ENCODE measurements around the gene SGMS1. TPM values are rescaled to one million over a fixed set of nuclear protein-coding genes. Genes with fewer than 3 reads are reported as not detected.

Gene SGMS1
- polyA plus RNA-seq, 1 donor (not counting 4 experiments of a cell fraction or from before 2014, with no cell fraction given): 18.3 TPM

- TF ChIP-seq EZH2 (IDR thresholded peaks at IDR 0.05; ENCODE audit: low read length): no peak
- TF ChIP-seq, protein P1, sequence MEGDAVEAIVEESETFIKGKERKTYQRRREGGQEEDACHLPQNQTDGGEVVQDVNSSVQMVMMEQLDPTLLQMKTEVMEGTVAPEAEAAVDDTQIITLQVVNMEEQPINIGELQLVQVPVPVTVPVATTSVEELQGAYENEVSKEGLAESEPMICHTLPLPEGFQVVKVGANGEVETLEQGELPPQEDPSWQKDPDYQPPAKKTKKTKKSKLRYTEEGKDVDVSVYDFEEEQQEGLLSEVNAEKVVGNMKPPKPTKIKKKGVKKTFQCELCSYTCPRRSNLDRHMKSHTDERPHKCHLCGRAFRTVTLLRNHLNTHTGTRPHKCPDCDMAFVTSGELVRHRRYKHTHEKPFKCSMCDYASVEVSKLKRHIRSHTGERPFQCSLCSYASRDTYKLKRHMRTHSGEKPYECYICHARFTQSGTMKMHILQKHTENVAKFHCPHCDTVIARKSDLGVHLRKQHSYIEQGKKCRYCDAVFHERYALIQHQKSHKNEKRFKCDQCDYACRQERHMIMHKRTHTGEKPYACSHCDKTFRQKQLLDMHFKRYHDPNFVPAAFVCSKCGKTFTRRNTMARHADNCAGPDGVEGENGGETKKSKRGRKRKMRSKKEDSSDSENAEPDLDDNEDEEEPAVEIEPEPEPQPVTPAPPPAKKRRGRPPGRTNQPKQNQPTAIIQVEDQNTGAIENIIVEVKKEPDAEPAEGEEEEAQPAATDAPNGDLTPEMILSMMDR (optimal IDR thresholded peaks at IDR 0.05 in 1 of 3, IDR thresholded peaks at IDR 0.05 in 1 of 3, conservative IDR thresholded peaks at IDR 0.05 in 1 of 3; ENCODE audit: extremely low read depth in 1 of 3, insufficient read depth in 2 of 3, low read length in 3 of 3): no peak
- no peaks in the 10 kb centered on the region for H4K20me1 ChIP-seq (ENCODE audit: control insufficient read depth, extremely low read depth, insufficient read depth, low read length)
- no peak overlapping the region for H2AFZ ChIP-seq (ENCODE audit: control insufficient read depth, low read length)
- FAIRE-seq: no peak
- no peaks in the 10 kb centered on the region for H3K79me2 ChIP-seq (ENCODE audit: control insufficient read depth, insufficient read depth, low read length)
- no peaks in the 10 kb centered on the region for H3K36me3 ChIP-seq (ENCODE audit: control insufficient read depth in 2 of 2, extremely low read depth in 1 of 2, insufficient read depth in 2 of 2, low read length in 2 of 2)
- no peak overlapping the region for H3K4me2 ChIP-seq (ENCODE audit: control insufficient read depth, extremely low read depth, insufficient read depth, low read depth, low read length)
- H3K4me1 ChIP-seq (ENCODE audit: control insufficient read depth, extremely low read depth, insufficient read depth, low read length): no peaks in the 10 kb centered on the region
- no peak overlapping the region for H3K4me3 ChIP-seq (ENCODE audit: control insufficient read depth in 2 of 3, extremely low read depth in 1 of 3, insufficient read depth in 2 of 3, low read depth in 1 of 3, low read length in 3 of 3)
- no peak overlapping the region for H3K27ac ChIP-seq (ENCODE audit: control insufficient read depth, insufficient read depth, low read length)
- no peak for DNase-seq (ENCODE audit: low read depth, low spot score)
- no peak overlapping the region for H3K9ac ChIP-seq (ENCODE audit: control insufficient read depth, extremely low read depth, insufficient read depth, low read length)
- H3K9me3 ChIP-seq (ENCODE audit: control insufficient read depth, low read depth, low read length): no peaks in the 10 kb centered on the region
- H3K9me1 ChIP-seq (ENCODE audit: control insufficient read depth, extremely low read depth, insufficient read depth, low read length): no peaks in the 10 kb centered on the region
- dilution Hi-C loops (cut with MboI; ENCODE audit: extremely low pct_ligation_motif_present, low sequenced_read_pairs): no loop called here
- H3K27me3 ChIP-seq (ENCODE audit: control insufficient read depth, extremely low read depth, insufficient read depth, low read length): no peaks in the 10 kb centered on the region
These were observed 7.3 kb upstream of the SGMS1 start for GRCh38 chr10:50631052-50631451.

- no peaks in the 10 kb centered on the region for H3K36me3 ChIP-seq (ENCODE audit: control insufficient read depth in 2 of 2, extremely low read depth in 1 of 2, insufficient read depth in 2 of 2, low read length in 2 of 2)
- peak; percentile 75 for FAIRE-seq
- no peak overlapping the region for H3K27ac ChIP-seq (ENCODE audit: control insufficient read depth, insufficient read depth, low read length)
These were observed 5.9 kb upstream of the SGMS1 start for GRCh38 chr10:50629495-50630122.

More at GRCh38 chr10:50629495-50630122, 5.9 kb upstream of the SGMS1 start:
- Histone ChIP-seq H3K9ac (ENCODE audit: control insufficient read depth, extremely low read depth, insufficient read depth, low read length) (no peak overlapping the region), H3K4me3 (ENCODE audit: control insufficient read depth in 2 of 3, extremely low read depth in 1 of 3, insufficient read depth in 2 of 3, low read depth in 1 of 3, low read length in 3 of 3) (no peak overlapping the region), H3K9me1 (ENCODE audit: control insufficient read depth, extremely low read depth, insufficient read depth, low read length) (no peaks in the 10 kb centered on the region), H3K79me2 (ENCODE audit: control insufficient read depth, insufficient read depth, low read length) (no peaks in the 10 kb centered on the region), H3K27me3 (ENCODE audit: control insufficient read depth, extremely low read depth, insufficient read depth, low read length) (no peaks in the 10 kb centered on the region), H3K4me1 (ENCODE audit: control insufficient read depth, extremely low read depth, insufficient read depth, low read length) (peaks cover 7% of the 10 kb centered on the region), H3K9me3 (ENCODE audit: control insufficient read depth, low read depth, low read length) (no peaks in the 10 kb centered on the region), H4K20me1 (ENCODE audit: control insufficient read depth, extremely low read depth, insufficient read depth, low read length) (no peaks in the 10 kb centered on the region), H2AFZ (ENCODE audit: control insufficient read depth, low read length) (no peak overlapping the region), H3K4me2 (ENCODE audit: control insufficient read depth, extremely low read depth, insufficient read depth, low read depth, low read length) (no peak overlapping the region)
- no peak for DNase-seq (ENCODE audit: low read depth, low spot score)
- TF ChIP-seq, protein P1 (optimal IDR thresholded peaks at IDR 0.05 in 1 of 3, IDR thresholded peaks at IDR 0.05 in 1 of 3, conservative IDR thresholded peaks at IDR 0.05 in 1 of 3; ENCODE audit: extremely low read depth in 1 of 3, insufficient read depth in 2 of 3, low read length in 3 of 3): no peak
- no peak for TF ChIP-seq EZH2 (IDR thresholded peaks at IDR 0.05; ENCODE audit: low read length)
- dilution Hi-C loops (cut with MboI; ENCODE audit: extremely low pct_ligation_motif_present, low sequenced_read_pairs): no loop called here
